SK-N-SH (cell line): Measurements from ENCODE around the gene CEP57L1. TPM values are rescaled to one million over a fixed set of nuclear protein-coding genes. Genes with fewer than 3 reads are reported as not detected.
"Not testable (repeated sequence)": the region's sequence is repeated elsewhere in the genome, so short reads cannot be mapped to it uniquely, and the experiment has no call there.

Experiments used
- CTCF ChIA-PET: fragments of 300-600, 350-600 bp; formaldehyde crosslinking; extraction: SDS; loops from one replicate; lab custom pipeline; 2021; lab: Yijun Ruan, JAX
- POLR2A ChIA-PET: fragments of 350-600 bp; sonication (Branson Sonifier 250); formaldehyde crosslinking; extraction: SDS; loops from one replicate; lab custom pipeline; 2020; ENCODE audit warnings: antibody characterized with exemption, inconsistent platforms; lab: Yijun Ruan, JAX
- DNase-seq: peaks from one replicate; pipeline ENCODE4 v3.0.0; 2012
- H2AFZ ChIP-seq: fragments of 200-600 bp; sonication (generic); 2 replicates; pipeline ENCODE4 v1.8.1; 2016; ENCODE audit warnings: antibody characterized with exemption, mild to moderate bottlenecking, low read depth
- H3F3A ChIP-seq: fragments of 200-600 bp; sonication (generic); replicated peaks from 2 replicates; pipeline ENCODE3; 2016; ENCODE audit warnings: antibody characterized with exemption, mild to moderate bottlenecking; ENCODE audit not compliant: insufficient read depth
- H3K27ac ChIP-seq, 2 experiments: fragments of 200-500 bp in 1 of 2; fragments of 200-600 bp in 1 of 2; sonication (Bioruptor generic) in 1 of 2; sonication (generic), shearing (Covaris generic) in 1 of 2; 2 replicates each; pipeline versions ENCODE4 v1.5.1 to v1.6.1; 2014 to 2016; ENCODE audit warnings: low read depth in 2 of 2, inconsistent platforms in 1 of 2, low read length in 1 of 2, mild to moderate bottlenecking in 1 of 2, mixed read lengths in 1 of 2
- H3K27me3 ChIP-seq: fragments of 200-600 bp; sonication (generic), shearing (Covaris generic); 2 replicates; pipeline ENCODE4 v1.6.1; 2016; ENCODE audit warnings: mixed run types; ENCODE audit not compliant: insufficient read depth
- H3K36me3 ChIP-seq, 2 experiments: fragments of 200-500 bp in 1 of 2; fragments of 200-600 bp in 1 of 2; sonication (Bioruptor generic) in 1 of 2; sonication (generic) in 1 of 2; replicated peaks in 1 of 2; 2 replicates each; pipeline versions ENCODE3 to v1.5.1; 2014 to 2016; ENCODE audit warnings: low read length in 1 of 2, mild to moderate bottlenecking in 1 of 2; ENCODE audit not compliant: insufficient read depth in 2 of 2, control insufficient read depth in 1 of 2
- H3K4me1 ChIP-seq, 2 experiments: fragments of 200-500 bp in 1 of 2; fragments of 200-600 bp in 1 of 2; sonication (Bioruptor generic) in 1 of 2; sonication (generic), shearing (Covaris generic) in 1 of 2; 2 replicates each; pipeline versions ENCODE4 v1.5.1 to v1.6.1; 2014 to 2016; ENCODE audit warnings: low read depth in 1 of 2, low read length in 1 of 2, mixed run types in 1 of 2; ENCODE audit not compliant: insufficient read depth in 2 of 2, control insufficient read depth in 1 of 2
- H3K4me2 ChIP-seq: fragments of 200-600 bp; sonication (generic), shearing (Covaris generic); 2 replicates; pipeline ENCODE4 v1.6.1; 2017; ENCODE audit warnings: mixed run types
- H3K4me3 ChIP-seq, 2 experiments: fragments of 200-500 bp in 1 of 2; fragments of 200-600 bp in 1 of 2; sonication (Bioruptor generic) in 1 of 2; sonication (generic), shearing (Covaris generic) in 1 of 2; 2 replicates each; pipeline versions ENCODE4 v1.5.1 to v1.8.1; 2014 to 2016; ENCODE audit warnings: low read depth in 2 of 2, inconsistent platforms in 1 of 2, low read length in 1 of 2, mild to moderate bottlenecking in 1 of 2, mixed read lengths in 1 of 2, moderate library complexity in 1 of 2
- H3K79me2 ChIP-seq: fragments of 200-600 bp; sonication (generic); 2 replicates; pipeline ENCODE4 v1.8.1; 2017; ENCODE audit warnings: mild to moderate bottlenecking; ENCODE audit not compliant: insufficient read depth
- H3K9ac ChIP-seq: fragments of 200-600 bp; sonication (generic); 2 replicates; pipeline ENCODE4 v1.6.1; 2017; ENCODE audit warnings: mixed run types
- H3K9me2 ChIP-seq: fragments of 200-600 bp; sonication (generic); 2 replicates; pipeline ENCODE4 v1.6.1; 2017; ENCODE audit warnings: mixed run types
- H3K9me3 ChIP-seq: fragments of 200-600 bp; sonication (generic); 2 replicates; pipeline ENCODE4 v1.6.1; 2017; ENCODE audit warnings: mixed run types, mild to moderate bottlenecking, moderate library complexity
- H4K20me1 ChIP-seq: fragments of 200-600 bp; sonication (generic); 2 replicates; pipeline ENCODE4 v1.6.1; 2017; ENCODE audit warnings: mild to moderate bottlenecking, mixed run types; ENCODE audit not compliant: insufficient read depth
- CHD2 ChIP-seq: fragments of 150-350 bp; IDR thresholded peaks from 2 replicates; pipeline ENCODE4 v1.6.1; 2018; ENCODE audit warnings: low read length; ENCODE audit not compliant: partially characterized antibody
- EP300 ChIP-seq, 2 experiments: IDR thresholded peaks; 2 replicates each; pipeline versions ENCODE4 v1.4.0 to v1.6.1; 2012; ENCODE audit warnings: borderline replicate concordance in 1 of 2, low read depth in 1 of 2, low read length in 1 of 2
- FOSL2 ChIP-seq: IDR thresholded peaks from 2 replicates; pipeline ENCODE4 v1.4.0; 2012; ENCODE audit warnings: low read depth, mild to moderate bottlenecking, moderate library complexity, borderline replicate concordance
- JUND ChIP-seq: IDR thresholded peaks from 2 replicates; pipeline ENCODE4 v1.4.0; 2012
- MEF2A ChIP-seq: IDR thresholded peaks from 2 replicates; pipeline ENCODE4 v1.4.0; 2012; ENCODE audit warnings: low read depth, borderline replicate concordance
- PBX3 ChIP-seq: IDR thresholded peaks from 2 replicates; pipeline ENCODE4; 2012
- POLR2AphosphoS5 ChIP-seq: IDR thresholded peaks from 2 replicates; pipeline ENCODE4 v1.6.1; 2012; ENCODE audit warnings: low read depth, low read length
- RXRA ChIP-seq: IDR thresholded peaks from 2 replicates; pipeline ENCODE4 v1.4.0; 2012; ENCODE audit warnings: low read depth, mild to moderate bottlenecking, borderline replicate concordance
- SIN3A ChIP-seq: IDR thresholded peaks from 2 replicates; pipeline ENCODE4 v1.6.1; 2012; ENCODE audit warnings: low read depth, mild to moderate bottlenecking, low read length, moderate library complexity, borderline replicate concordance
- TAF1 ChIP-seq: IDR thresholded peaks from 2 replicates; pipeline ENCODE4 v1.6.1; 2012; ENCODE audit warnings: low read depth, mild to moderate bottlenecking, low read length, moderate library complexity, borderline replicate concordance
- TEAD4 ChIP-seq: IDR thresholded peaks from 2 replicates; pipeline ENCODE4 v1.4.0; 2012; ENCODE audit warnings: mild to moderate bottlenecking, borderline replicate concordance; ENCODE audit not compliant: insufficient read depth
- WGBS: methylation state at CpG from one replicate; pipeline ENCODE4 v1.1.6; 2017; ENCODE audit warnings: low lambda C conversion rate; 5-methylcytosine and 5-hydroxymethylcytosine counted together
- polyA plus RNA-seq, 3 experiments: library from polyadenylated mRNA; depleted of rRNA; stranded (reverse); fragments of >200 nt; gene quantifications; 2 replicates each; pipeline ENCODE4 v1.2.3, GENCODE V29; 2012
- TF ChIP-seq, protein P1 (sequence below): fragments of 150-350 bp; IDR thresholded peaks from 2 replicates; pipeline ENCODE4 v1.6.1; 2017; ENCODE audit warnings: antibody characterized with exemption, low read length, low read depth, borderline replicate concordance
- TF ChIP-seq, protein P2 (sequence below): IDR thresholded peaks from 2 replicates; pipeline ENCODE4 v1.4.0; 2012; ENCODE audit warnings: low read depth

The CEP57L1 gene
- polyA plus RNA-seq, 1 of the 3 experiments (the other 2 are of a cell fraction): 7.3 TPM

GRCh38 chr6:109125504-109125903, 30.2 kb downstream of the CEP57L1 start:
- no peak overlapping the region for H3K9ac ChIP-seq
- H3K4me3 ChIP-seq: no peak overlapping the region
- H3K4me1 ChIP-seq: peaks cover 5 to 6% of the 10 kb centered on the region in 2 experiments; a peak in 3 of 4 replicates
- CTCF ChIA-PET: no interaction called here
- H4K20me1 ChIP-seq: no peaks in the 10 kb centered on the region
- DNase-seq: no peak
- no peak for TF ChIP-seq MEF2A
- TF ChIP-seq PBX3: 0 out of 2 replicates have a peak, but pooled peaks have one; percentile 9
- H3K4me2 ChIP-seq: no peak overlapping the region
- H3K27ac ChIP-seq: no peak overlapping the region
- no peaks in the 10 kb centered on the region for H3K9me3 ChIP-seq
- H3K36me3 ChIP-seq: peaks cover 0 to 2% of the 10 kb centered on the region in 2 experiments
- no peak overlapping the region for H2AFZ ChIP-seq
- H3K27me3 ChIP-seq: no peaks in the 10 kb centered on the region
- H3K9me2 ChIP-seq: no peaks in the 10 kb centered on the region
- peaks cover 2% of the 10 kb centered on the region for H3F3A ChIP-seq
- 85% methylated on average over 3 of the region's 3 CpGs for WGBS
- peaks cover 37% of the 10 kb centered on the region; the same call in 1 of the 2 replicates for H3K79me2 ChIP-seq
- POLR2A ChIA-PET: no interaction called here

DNA sequence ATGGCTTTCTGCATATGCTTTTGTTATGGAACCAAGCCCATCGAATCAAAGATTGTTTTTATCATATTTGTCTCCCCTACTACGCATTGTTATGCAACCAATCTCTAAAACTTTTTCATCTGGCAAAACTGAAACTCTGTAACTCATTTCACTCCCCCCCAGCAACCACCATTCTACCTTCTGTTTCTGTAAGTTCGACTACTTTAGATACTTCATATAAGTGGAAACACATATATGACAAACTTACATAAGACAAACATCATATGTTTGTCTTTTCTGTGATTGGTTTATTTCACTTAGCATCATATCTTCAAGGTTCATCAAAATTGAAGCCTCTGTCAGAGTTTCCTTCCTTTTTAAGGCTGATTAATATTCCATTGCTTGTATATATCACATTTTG, 34.8 kb downstream of the CEP57L1 start:
- peaks cover 9% of the 10 kb centered on the region; the same call in 1 of the 2 replicates for H3K79me2 ChIP-seq
- H3K4me2 ChIP-seq: no peak overlapping the region
- TF ChIP-seq CHD2 (no peak), FOSL2 (no peak), POLR2AphosphoS5 (no peak), TEAD4 (no peak), RXRA (no peak), MEF2A (no peak), SIN3A (no peak), JUND (no peak), TAF1 (no peak), EP300 (IDR thresholded peaks at IDR 0.05; ENCODE audit: borderline replicate concordance in 1 of 2, low read depth in 1 of 2, low read length in 1 of 2) (no peak)
- TF ChIP-seq, protein P1, sequence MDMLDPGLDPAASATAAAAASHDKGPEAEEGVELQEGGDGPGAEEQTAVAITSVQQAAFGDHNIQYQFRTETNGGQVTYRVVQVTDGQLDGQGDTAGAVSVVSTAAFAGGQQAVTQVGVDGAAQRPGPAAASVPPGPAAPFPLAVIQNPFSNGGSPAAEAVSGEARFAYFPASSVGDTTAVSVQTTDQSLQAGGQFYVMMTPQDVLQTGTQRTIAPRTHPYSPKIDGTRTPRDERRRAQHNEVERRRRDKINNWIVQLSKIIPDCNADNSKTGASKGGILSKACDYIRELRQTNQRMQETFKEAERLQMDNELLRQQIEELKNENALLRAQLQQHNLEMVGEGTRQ: no peak
- TF ChIP-seq, protein P2, sequence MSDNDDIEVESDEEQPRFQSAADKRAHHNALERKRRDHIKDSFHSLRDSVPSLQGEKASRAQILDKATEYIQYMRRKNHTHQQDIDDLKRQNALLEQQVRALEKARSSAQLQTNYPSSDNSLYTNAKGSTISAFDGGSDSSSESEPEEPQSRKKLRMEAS: no peak
- TF ChIP-seq, all 33 proteins: peak for 0
- ChIA-PET POLR2A (no interaction called here), CTCF (interaction anchor here (1.6 kb wide), 1 partner anchor 8 kb away, joined by 3 read pairs; no protein-coding TSS in a partner anchor)
- DNase-seq: no peak
- peaks cover 0 to 15% of the 10 kb centered on the region in 2 experiments for H3K36me3 ChIP-seq
- no peaks in the 10 kb centered on the region for H3K27me3 ChIP-seq
- H2AFZ ChIP-seq: no peak overlapping the region
- no peak overlapping the region for H3K9ac ChIP-seq
- H3K9me3 ChIP-seq: no peaks in the 10 kb centered on the region
- H3K9me2 ChIP-seq: no peaks in the 10 kb centered on the region
- peaks cover 2% of the 10 kb centered on the region for H3F3A ChIP-seq
- H4K20me1 ChIP-seq: no peaks in the 10 kb centered on the region
- no peak overlapping the region for H3K4me3 ChIP-seq
- 93% methylated on average over 3 of the region's 3 CpGs for WGBS
- no peak overlapping the region for H3K27ac ChIP-seq
- no peaks in the 10 kb centered on the region; a peak in 2 of 4 replicates for H3K4me1 ChIP-seq

- DNase-seq, H3K4me1 ChIP-seq, H4K20me1 ChIP-seq, H3K4me2 ChIP-seq, H3K4me3 ChIP-seq, H3K9me3 ChIP-seq, H3K9ac ChIP-seq, H3K79me2 ChIP-seq, H2AFZ ChIP-seq, POLR2A ChIA-PET, H3K27ac ChIP-seq, H3K9me2 ChIP-seq, CTCF ChIA-PET, H3K27me3 ChIP-seq: not testable (repeated sequence)
- 95% methylated on average over 1 of the region's 1 CpG for WGBS
- Histone ChIP-seq H3F3A (peaks cover 12% of the 10 kb centered on the region), H3K36me3 (peaks cover 0 to 23% of the 10 kb centered on the region in 2 experiments)
Measured at GRCh38 chr6:109135600-109135999, 40.3 kb downstream of the CEP57L1 start.

GRCh38 chr6:109136039-109136438, 40.7 kb downstream of the CEP57L1 start:
- H3K36me3 ChIP-seq: peaks cover 0 to 21% of the 10 kb centered on the region in 2 experiments
- not testable (repeated sequence) for DNase-seq, H3K9me3 ChIP-seq

More at GRCh38 chr6:109136039-109136438, 40.7 kb downstream of the CEP57L1 start:
- H3K4me2 ChIP-seq, H2AFZ ChIP-seq, POLR2A ChIA-PET, H3K4me1 ChIP-seq, H3K9me2 ChIP-seq, H3K9ac ChIP-seq, CTCF ChIA-PET, H3K27me3 ChIP-seq, H4K20me1 ChIP-seq, H3K4me3 ChIP-seq, H3K79me2 ChIP-seq, H3K27ac ChIP-seq: not testable (repeated sequence)
- peaks cover 12% of the 10 kb centered on the region for H3F3A ChIP-seq
- WGBS: 95% methylated on average over 6 of the region's 6 CpGs
